A549 (cell line): ENCODE results near the gene TMEM30A. TPM values are rescaled to one million over a fixed set of nuclear protein-coding genes. Genes with fewer than 3 reads are reported as not detected.
A peak's percentile ranks its signal among the peaks of the same experiment; 100 is the strongest.

Experiments used
- ATAC-seq, 2 experiments: fragments of 200-7000 bp in 1 of 2; fragments of >200 bp in 1 of 2; cut with Nextera tagmentation in 1 of 2; cut with Tn5 transposase in 1 of 2; 3 replicates each; pipeline versions ENCODE4 v1.8.0 to v1.9.1; 2018 to 2020; ENCODE audit warnings: mild to moderate bottlenecking in 1 of 2, moderate library complexity in 1 of 2
- CTCF ChIA-PET: fragments of 300-600 bp; sonication (Branson Sonifier 250); formaldehyde crosslinking; extraction: SDS; loops from one replicate; lab custom pipeline; 2021; ENCODE audit warnings: antibody characterized with exemption, inconsistent platforms; lab: Yijun Ruan, JAX
- POLR2A ChIA-PET: fragments of 350-600 bp; formaldehyde crosslinking; extraction: SDS; loops from one replicate; lab custom pipeline; 2021; ENCODE audit warnings: antibody characterized with exemption, inconsistent platforms; lab: Yijun Ruan, JAX
- DNase-seq, 2 experiments: peaks; one replicate each; pipeline versions ENCODE4 v3.0.0 to v3.0.0-alpha.2; 2011 to 2016; ENCODE audit warnings: low read depth in 1 of 2, low spot score in 1 of 2
- FAIRE-seq: peaks from 2 replicates; lab custom pipeline; 2011; peaks lifted over from hg19 to GRCh38; lab: Jason Lieb, UNC
- H3K27ac ChIP-seq, 2 experiments: fragments of >200 bp; sonication (Bioruptor Twin); formaldehyde crosslinking; 3 replicates each; pipeline ENCODE4 v1.5.1; 2016 to 2017
- H3K4me1 ChIP-seq: fragments of >200 bp; sonication (Bioruptor Twin); formaldehyde crosslinking; 3 replicates; pipeline ENCODE4 v1.6.1; 2016
- H3K4me2 ChIP-seq: fragments of >200 bp; sonication (Bioruptor Twin); formaldehyde crosslinking; 3 replicates; pipeline ENCODE4 v1.6.1; 2016
- H3K4me3 ChIP-seq: fragments of >200 bp; sonication (Bioruptor Twin); formaldehyde crosslinking; 3 replicates; pipeline ENCODE4 v1.5.1; 2016
- H3K9me3 ChIP-seq: fragments of >200 bp; sonication (Bioruptor Twin); formaldehyde crosslinking; 3 replicates; pipeline ENCODE4 v1.6.1; 2016
- CEBPB ChIP-seq, 2 experiments: fragments of >200 bp in 1 of 2; sonication (Bioruptor Twin) in 1 of 2; formaldehyde crosslinking in 1 of 2; IDR thresholded peaks; 2 replicates each; pipeline ENCODE4 v1.6.1; 2012 to 2016
- CHD2 ChIP-seq: fragments of 150-350 bp; IDR thresholded peaks from 2 replicates; pipeline ENCODE4 v1.6.1; 2014; ENCODE audit warnings: low read length; ENCODE audit not compliant: partially characterized antibody
- JUNB ChIP-seq: fragments of >200 bp; sonication (Bioruptor Twin); formaldehyde crosslinking; IDR thresholded peaks from 2 replicates; pipeline ENCODE4 v1.6.1; 2016
- KDM1A ChIP-seq: fragments of 200-600 bp; sonication (generic); IDR thresholded peaks from 2 replicates; pipeline ENCODE4 v1.6.1; 2016; ENCODE audit warnings: low read depth, mild to moderate bottlenecking
- MAFK ChIP-seq: fragments of 450-650 bp; IDR thresholded peaks from 2 replicates; pipeline ENCODE4 v1.6.1; 2014; ENCODE audit not compliant: partially characterized antibody
- NPAS2 ChIP-seq: fragments of 250-450 bp; sonication (Bioruptor Pico); IDR thresholded peaks from 2 replicates; pipeline ENCODE4 v1.8.0; 2022; ENCODE audit warnings: mild to moderate bottlenecking, moderate library complexity, borderline replicate concordance
- SREBF2 ChIP-seq: fragments of 450-650 bp; IDR thresholded peaks from 2 replicates; pipeline ENCODE4 v1.6.1; 2014; ENCODE audit warnings: mild to moderate bottlenecking, moderate library complexity
- WGBS: methylation state at CpG from one replicate; pipeline ENCODE4 v1.1.6; 2017; ENCODE audit errors: missing lambda C conversion rate; 5-methylcytosine and 5-hydroxymethylcytosine counted together
- polyA plus RNA-seq, 4 experiments: library from polyadenylated mRNA; depleted of rRNA in 3 of 4; stranded (reverse); fragments of >200 nt; fragmentation: RNase III in 1 of 4; extraction: RNeasy Plus Mini Kit Qiagen cat#74134 plus additional on column Dnase treatment in 1 of 4; gene quantifications; 2 replicates in 3 of 4; 3 replicates in 1 of 4; pipeline ENCODE4 v1.2.3, GENCODE V29; 2011 to 2017
- TF ChIP-seq, protein P1 (sequence below): fragments of 450-650 bp; IDR thresholded peaks from 2 replicates; pipeline ENCODE4 v1.6.1; 2014; ENCODE audit warnings: antibody characterized with exemption
- TF ChIP-seq, protein P2 (sequence below): IDR thresholded peaks from 2 replicates; pipeline ENCODE4 v1.6.1; 2012; ENCODE audit warnings: low read depth, borderline replicate concordance
- TF ChIP-seq, protein P3 (sequence below): fragments of 200-600 bp; sonication (generic); IDR thresholded peaks from 2 replicates; pipeline ENCODE4 v1.6.1; 2016; ENCODE audit warnings: antibody characterized with exemption, mild to moderate bottlenecking, moderate library complexity
- TF ChIP-seq, protein P4 (sequence below): fragments of >200 bp; sonication (Bioruptor Twin); formaldehyde crosslinking; IDR thresholded peaks from 3 replicates; pipeline ENCODE4 v1.5.1; 2016
- TF ChIP-seq, protein P5 (sequence below): IDR thresholded peaks from 2 replicates; pipeline ENCODE4 v1.6.1; 2012

The TMEM30A gene
- polyA plus RNA-seq, 2 of the 4 experiments (the other 2 are of a cell fraction): 65.1 to 75.5 TPM

DNA sequence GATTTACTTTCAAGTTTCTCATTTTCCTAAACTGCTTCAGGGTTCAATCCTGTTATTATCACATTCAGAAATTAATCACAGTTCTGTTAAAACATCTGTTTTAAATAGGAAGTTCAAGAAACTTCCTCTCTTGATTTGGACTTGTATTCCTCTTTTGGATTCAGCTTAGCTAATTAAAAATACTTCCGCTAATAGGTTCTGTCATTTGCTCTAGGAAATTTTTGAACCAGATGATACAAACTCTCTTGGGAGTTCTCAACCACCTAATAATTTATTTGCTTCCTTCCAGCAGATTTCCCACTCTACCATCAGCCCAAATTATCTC lies 15.9 kb upstream of the TMEM30A start (continued):
- TF ChIP-seq, protein P1, sequence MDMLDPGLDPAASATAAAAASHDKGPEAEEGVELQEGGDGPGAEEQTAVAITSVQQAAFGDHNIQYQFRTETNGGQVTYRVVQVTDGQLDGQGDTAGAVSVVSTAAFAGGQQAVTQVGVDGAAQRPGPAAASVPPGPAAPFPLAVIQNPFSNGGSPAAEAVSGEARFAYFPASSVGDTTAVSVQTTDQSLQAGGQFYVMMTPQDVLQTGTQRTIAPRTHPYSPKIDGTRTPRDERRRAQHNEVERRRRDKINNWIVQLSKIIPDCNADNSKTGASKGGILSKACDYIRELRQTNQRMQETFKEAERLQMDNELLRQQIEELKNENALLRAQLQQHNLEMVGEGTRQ: no peak
- TF ChIP-seq, protein P2, sequence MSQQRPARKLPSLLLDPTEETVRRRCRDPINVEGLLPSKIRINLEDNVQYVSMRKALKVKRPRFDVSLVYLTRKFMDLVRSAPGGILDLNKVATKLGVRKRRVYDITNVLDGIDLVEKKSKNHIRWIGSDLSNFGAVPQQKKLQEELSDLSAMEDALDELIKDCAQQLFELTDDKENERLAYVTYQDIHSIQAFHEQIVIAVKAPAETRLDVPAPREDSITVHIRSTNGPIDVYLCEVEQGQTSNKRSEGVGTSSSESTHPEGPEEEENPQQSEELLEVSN: no peak
- TF ChIP-seq CEBPB (IDR thresholded peaks at IDR 0.05) (no peak), SREBF2 (no peak)

DNA sequence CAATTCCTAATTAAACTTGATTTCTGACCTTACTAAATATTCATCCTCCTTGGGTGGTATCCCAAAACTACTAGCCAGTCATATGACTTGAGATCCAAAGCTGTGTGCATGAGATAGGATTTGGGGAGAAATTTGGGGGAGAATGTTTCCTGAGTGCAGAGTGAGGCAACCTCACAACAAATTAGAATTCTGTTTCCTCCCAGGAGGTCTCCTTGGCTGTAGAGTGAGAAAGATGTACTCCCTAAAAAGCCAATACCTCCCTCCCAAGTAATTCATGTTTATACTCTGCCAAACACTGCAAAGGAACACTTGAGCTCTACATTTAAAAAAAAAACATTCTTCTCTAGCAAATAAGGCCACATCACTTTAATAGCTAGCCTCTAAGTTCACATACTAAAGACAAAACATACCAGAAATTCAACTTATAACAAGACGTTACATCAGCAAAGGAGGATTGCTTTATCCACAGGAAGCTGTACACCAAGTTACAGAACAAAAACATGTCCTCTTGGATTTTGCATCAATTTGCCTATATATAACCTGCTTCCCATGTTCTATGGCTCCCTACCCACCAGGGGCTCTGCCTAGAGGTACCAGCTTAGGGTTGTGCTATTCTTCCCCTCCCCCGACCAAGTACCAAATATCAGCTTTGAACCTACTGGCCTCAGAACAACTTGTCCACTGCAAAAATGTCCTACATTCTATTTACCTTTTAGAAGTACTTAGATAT lies 15.4 kb upstream of the TMEM30A start:
- no peaks in the 10 kb centered on the region for H3K9me3 ChIP-seq
- no peak overlapping the region for H3K4me3 ChIP-seq
- WGBS: 93% methylated on average over 2 of the region's 2 CpGs
- ATAC-seq: no peak
- H3K4me2 ChIP-seq: no peak overlapping the region; the same call in 2 of the 3 replicates
- peaks cover 19% of the 10 kb centered on the region; the same call in 1 of the 3 replicates for H3K4me1 ChIP-seq
- DNase-seq: no peak
- H3K27ac ChIP-seq: peak overlapping the region; percentile 48 to 53; a peak in 3 of 6 replicates
- POLR2A ChIA-PET: no interaction called here
- TF ChIP-seq NPAS2 (CRISPR knock-in tag) (no peak), CHD2 (no peak), MAFK (no peak), KDM1A (no peak), JUNB (no peak)
- TF ChIP-seq, protein P3, sequence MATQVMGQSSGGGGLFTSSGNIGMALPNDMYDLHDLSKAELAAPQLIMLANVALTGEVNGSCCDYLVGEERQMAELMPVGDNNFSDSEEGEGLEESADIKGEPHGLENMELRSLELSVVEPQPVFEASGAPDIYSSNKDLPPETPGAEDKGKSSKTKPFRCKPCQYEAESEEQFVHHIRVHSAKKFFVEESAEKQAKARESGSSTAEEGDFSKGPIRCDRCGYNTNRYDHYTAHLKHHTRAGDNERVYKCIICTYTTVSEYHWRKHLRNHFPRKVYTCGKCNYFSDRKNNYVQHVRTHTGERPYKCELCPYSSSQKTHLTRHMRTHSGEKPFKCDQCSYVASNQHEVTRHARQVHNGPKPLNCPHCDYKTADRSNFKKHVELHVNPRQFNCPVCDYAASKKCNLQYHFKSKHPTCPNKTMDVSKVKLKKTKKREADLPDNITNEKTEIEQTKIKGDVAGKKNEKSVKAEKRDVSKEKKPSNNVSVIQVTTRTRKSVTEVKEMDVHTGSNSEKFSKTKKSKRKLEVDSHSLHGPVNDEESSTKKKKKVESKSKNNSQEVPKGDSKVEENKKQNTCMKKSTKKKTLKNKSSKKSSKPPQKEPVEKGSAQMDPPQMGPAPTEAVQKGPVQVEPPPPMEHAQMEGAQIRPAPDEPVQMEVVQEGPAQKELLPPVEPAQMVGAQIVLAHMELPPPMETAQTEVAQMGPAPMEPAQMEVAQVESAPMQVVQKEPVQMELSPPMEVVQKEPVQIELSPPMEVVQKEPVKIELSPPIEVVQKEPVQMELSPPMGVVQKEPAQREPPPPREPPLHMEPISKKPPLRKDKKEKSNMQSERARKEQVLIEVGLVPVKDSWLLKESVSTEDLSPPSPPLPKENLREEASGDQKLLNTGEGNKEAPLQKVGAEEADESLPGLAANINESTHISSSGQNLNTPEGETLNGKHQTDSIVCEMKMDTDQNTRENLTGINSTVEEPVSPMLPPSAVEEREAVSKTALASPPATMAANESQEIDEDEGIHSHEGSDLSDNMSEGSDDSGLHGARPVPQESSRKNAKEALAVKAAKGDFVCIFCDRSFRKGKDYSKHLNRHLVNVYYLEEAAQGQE: no peak
- TF ChIP-seq, protein P4, sequence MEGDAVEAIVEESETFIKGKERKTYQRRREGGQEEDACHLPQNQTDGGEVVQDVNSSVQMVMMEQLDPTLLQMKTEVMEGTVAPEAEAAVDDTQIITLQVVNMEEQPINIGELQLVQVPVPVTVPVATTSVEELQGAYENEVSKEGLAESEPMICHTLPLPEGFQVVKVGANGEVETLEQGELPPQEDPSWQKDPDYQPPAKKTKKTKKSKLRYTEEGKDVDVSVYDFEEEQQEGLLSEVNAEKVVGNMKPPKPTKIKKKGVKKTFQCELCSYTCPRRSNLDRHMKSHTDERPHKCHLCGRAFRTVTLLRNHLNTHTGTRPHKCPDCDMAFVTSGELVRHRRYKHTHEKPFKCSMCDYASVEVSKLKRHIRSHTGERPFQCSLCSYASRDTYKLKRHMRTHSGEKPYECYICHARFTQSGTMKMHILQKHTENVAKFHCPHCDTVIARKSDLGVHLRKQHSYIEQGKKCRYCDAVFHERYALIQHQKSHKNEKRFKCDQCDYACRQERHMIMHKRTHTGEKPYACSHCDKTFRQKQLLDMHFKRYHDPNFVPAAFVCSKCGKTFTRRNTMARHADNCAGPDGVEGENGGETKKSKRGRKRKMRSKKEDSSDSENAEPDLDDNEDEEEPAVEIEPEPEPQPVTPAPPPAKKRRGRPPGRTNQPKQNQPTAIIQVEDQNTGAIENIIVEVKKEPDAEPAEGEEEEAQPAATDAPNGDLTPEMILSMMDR: no peak
- TF ChIP-seq, protein P5, sequence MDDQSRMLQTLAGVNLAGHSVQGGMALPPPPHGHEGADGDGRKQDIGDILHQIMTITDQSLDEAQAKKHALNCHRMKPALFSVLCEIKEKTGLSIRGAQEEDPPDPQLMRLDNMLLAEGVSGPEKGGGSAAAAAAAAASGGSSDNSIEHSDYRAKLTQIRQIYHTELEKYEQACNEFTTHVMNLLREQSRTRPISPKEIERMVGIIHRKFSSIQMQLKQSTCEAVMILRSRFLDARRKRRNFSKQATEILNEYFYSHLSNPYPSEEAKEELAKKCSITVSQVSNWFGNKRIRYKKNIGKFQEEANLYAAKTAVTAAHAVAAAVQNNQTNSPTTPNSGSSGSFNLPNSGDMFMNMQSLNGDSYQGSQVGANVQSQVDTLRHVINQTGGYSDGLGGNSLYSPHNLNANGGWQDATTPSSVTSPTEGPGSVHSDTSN: no peak
- FAIRE-seq: no peak
- CTCF ChIA-PET: interaction anchor here (0.6 to 3.0 kb wide), 4 partner anchors 69 to 301 kb away, joined by 3 to 14 read pairs (median 4); no protein-coding TSS in a partner anchor
